IMR-90 (cell line): ENCODE data around the gene UST. TPM values are rescaled to one million over a fixed set of nuclear protein-coding genes. Genes with fewer than 3 reads are reported as not detected.

ENCODE experiments used
- ATAC-seq: fragments of 200-7000 bp; cut with Tn5 transposase; 2 replicates; pipeline ENCODE4 v1.9.1; 2020; ENCODE audit warnings: low read depth, mild to moderate bottlenecking, moderate library complexity
- BruUV-seq: library from RNA; stranded (reverse); fragments of 400-500 nt; replicated peaks from 2 replicates; lab custom pipeline; 2021; lab: Mats Ljungman, UMichigan
- CTCF ChIA-PET: fragments of 300-600 bp; formaldehyde crosslinking; extraction: SDS; loops from one replicate; lab custom pipeline; 2021; ENCODE audit warnings: antibody characterized with exemption; lab: Yijun Ruan, JAX
- POLR2A ChIA-PET: fragments of 300-600 bp; sonication (Branson Sonifier 250); formaldehyde crosslinking; loops from one replicate; lab custom pipeline; 2022; ENCODE audit warnings: antibody characterized with exemption; ENCODE audit not compliant: unreplicated experiment; lab: Charles Lee
- DNase-seq: peaks from one replicate; pipeline ENCODE4 v3.0.0; 2013
- H2AFZ ChIP-seq: replicated peaks from 2 replicates; pipeline ENCODE3; 2013; ENCODE audit warnings: low read length, mild to moderate bottlenecking; ENCODE audit not compliant: poor library complexity
- H2AK5ac ChIP-seq: 2 replicates; pipeline ENCODE4 v1.6.1; 2013; ENCODE audit warnings: low read depth, low read length, inconsistent platforms
- H2AK9ac ChIP-seq: replicated peaks from 2 replicates; pipeline ENCODE3; 2013; ENCODE audit warnings: mild to moderate bottlenecking, low read depth, low read length, moderate library complexity; ENCODE audit not compliant: poor library complexity
- H2BK120ac ChIP-seq: 2 replicates; pipeline ENCODE4 v1.6.1; 2013; ENCODE audit warnings: low read depth, low read length, inconsistent platforms
- H2BK15ac ChIP-seq: 3 replicates; pipeline ENCODE4 v1.6.1; 2013; ENCODE audit warnings: low read depth, low read length, inconsistent platforms
- H2BK20ac ChIP-seq: 2 replicates; pipeline ENCODE4 v1.6.1; 2013; ENCODE audit warnings: low read depth, mild to moderate bottlenecking, inconsistent platforms, low read length, moderate library complexity
- H2BK5ac ChIP-seq: 2 replicates; pipeline ENCODE4 v1.6.1; 2013; ENCODE audit warnings: mild to moderate bottlenecking, low read depth, low read length, inconsistent platforms; ENCODE audit not compliant: poor library complexity, severe bottlenecking
- H3K14ac ChIP-seq: replicated peaks from 2 replicates; pipeline ENCODE4 v1.6.1; 2013; ENCODE audit warnings: low read depth, low read length, inconsistent platforms
- H3K18ac ChIP-seq: 2 replicates; pipeline ENCODE4 v1.6.1; 2013; ENCODE audit warnings: low read depth, low read length, control low read depth
- H3K23ac ChIP-seq: 2 replicates; pipeline ENCODE4 v1.6.1; 2013; ENCODE audit warnings: low read depth, low read length, inconsistent platforms
- H3K27ac ChIP-seq: 2 replicates; pipeline ENCODE4 v1.5.1; 2013; ENCODE audit warnings: mild to moderate bottlenecking, control low read depth, low read length; ENCODE audit not compliant: insufficient read depth
- H3K27me3 ChIP-seq: 2 replicates; pipeline ENCODE4 v1.6.1; 2013; ENCODE audit warnings: low read length; ENCODE audit not compliant: control insufficient read depth, insufficient read depth
- H3K36me3 ChIP-seq: 2 replicates; pipeline ENCODE4 v1.6.1; 2013; ENCODE audit warnings: low read length, mixed read lengths; ENCODE audit not compliant: control insufficient read depth, insufficient read depth
- H3K4ac ChIP-seq: 2 replicates; pipeline ENCODE4 v1.6.1; 2013; ENCODE audit warnings: low read depth, low read length, inconsistent platforms
- H3K4me1 ChIP-seq: 2 replicates; pipeline ENCODE4 v1.6.1; 2013; ENCODE audit warnings: low read length, mixed read lengths; ENCODE audit not compliant: control insufficient read depth, insufficient read depth
- H3K4me2 ChIP-seq: 2 replicates; pipeline ENCODE4 v1.6.1; 2013; ENCODE audit warnings: low read depth, mild to moderate bottlenecking, control low read depth, low read length, moderate library complexity
- H3K4me3 ChIP-seq: 2 replicates; pipeline ENCODE4 v1.5.1; 2013; ENCODE audit warnings: low read depth, mild to moderate bottlenecking, control low read depth, low read length, moderate library complexity; ENCODE audit not compliant: insufficient read depth
- H3K56ac ChIP-seq: 2 replicates; pipeline ENCODE4 v1.6.1; 2013; ENCODE audit warnings: low read length, inconsistent platforms; ENCODE audit not compliant: insufficient read depth; ENCODE audit errors: extremely low read depth
- H3K79me1 ChIP-seq, 2 experiments: 2 replicates each; pipeline ENCODE4 v1.6.1; 2013; ENCODE audit warnings: low read length in 2 of 2, inconsistent platforms in 1 of 2, low read depth in 1 of 2
- H3K9ac ChIP-seq: 2 replicates; pipeline ENCODE4 v1.6.1; 2013; ENCODE audit warnings: low read depth, low read length, control low read depth
- H3K9me1 ChIP-seq: 2 replicates; pipeline ENCODE4 v1.6.1; 2013; ENCODE audit warnings: low read length, inconsistent platforms; ENCODE audit not compliant: insufficient read depth
- H3K9me3 ChIP-seq: 2 replicates; pipeline ENCODE4 v1.6.1; 2013; ENCODE audit warnings: low read length; ENCODE audit not compliant: control insufficient read depth, insufficient read depth
- H4K20me1 ChIP-seq: 2 replicates; pipeline ENCODE4 v1.6.1; 2013; ENCODE audit warnings: low read length, inconsistent platforms; ENCODE audit not compliant: insufficient read depth
- H4K5ac ChIP-seq: 2 replicates; pipeline ENCODE4 v1.6.1; 2013; ENCODE audit warnings: mild to moderate bottlenecking, low read depth, low read length, control low read depth
- H4K8ac ChIP-seq, 2 experiments: 2 replicates each; pipeline ENCODE4 v1.6.1; 2013; ENCODE audit warnings: low read depth in 2 of 2, low read length in 2 of 2, control low read depth in 1 of 2, inconsistent platforms in 1 of 2
- H4K91ac ChIP-seq: 2 replicates; pipeline ENCODE4 v1.6.1; 2013; ENCODE audit warnings: low read depth, low read length, inconsistent platforms; ENCODE audit not compliant: insufficient read depth
- BHLHE40 ChIP-seq: fragments of 150-350 bp; IDR thresholded peaks from 2 replicates; pipeline ENCODE4 v1.6.1; 2016; ENCODE audit warnings: mild to moderate bottlenecking, low read depth, low read length
- CEBPB ChIP-seq: IDR thresholded peaks from 2 replicates; pipeline ENCODE4 v1.6.1; 2012; ENCODE audit warnings: low read depth, low read length, improper control_type of control experiment
- CHD1 ChIP-seq: IDR thresholded peaks from 2 replicates; pipeline ENCODE4 v1.6.1; 2012; ENCODE audit warnings: low read depth, low read length, improper control_type of control experiment
- CTCF ChIP-seq: conservative IDR thresholded peaks from 2 replicates; pipeline ENCODE4 v1.5.1; 2012; ENCODE audit warnings: mild to moderate bottlenecking, low read depth, low read length, improper control_type of control experiment
- ELK1 ChIP-seq: fragments of 150-350 bp; IDR thresholded peaks from 2 replicates; pipeline ENCODE4 v1.6.1; 2016; ENCODE audit warnings: low read depth, mild to moderate bottlenecking, low read length, moderate library complexity, borderline replicate concordance
- FOS ChIP-seq: fragments of 150-350 bp; IDR thresholded peaks from 2 replicates; pipeline ENCODE4 v1.6.1; 2016; ENCODE audit warnings: low read depth, low read length
- MAFK ChIP-seq: IDR thresholded peaks from 2 replicates; pipeline ENCODE4 v1.6.1; 2012; ENCODE audit warnings: low read depth, low read length, improper control_type of control experiment
- MAZ ChIP-seq: IDR thresholded peaks from 2 replicates; pipeline ENCODE4 v1.6.1; 2012; ENCODE audit warnings: low read depth, mild to moderate bottlenecking, low read length, improper control_type of control experiment, moderate library complexity, borderline replicate concordance
- MXI1 ChIP-seq: IDR thresholded peaks from 2 replicates; pipeline ENCODE4 v1.6.1; 2012; ENCODE audit warnings: low read depth, mild to moderate bottlenecking, low read length, moderate library complexity, borderline replicate concordance
- NFE2L2 ChIP-seq: fragments of 150-350 bp; IDR thresholded peaks from 2 replicates; pipeline ENCODE4 v1.6.1; 2016; ENCODE audit warnings: low read depth, mild to moderate bottlenecking, low read length
- POLR2A ChIP-seq: IDR thresholded peaks from 2 replicates; pipeline ENCODE4 v1.6.1; 2012; ENCODE audit warnings: mild to moderate bottlenecking, low read depth, low read length
- RAD21 ChIP-seq: IDR thresholded peaks from 2 replicates; pipeline ENCODE4 v1.6.1; 2012; ENCODE audit warnings: low read length, improper control_type of control experiment
- RCOR1 ChIP-seq: IDR thresholded peaks from 2 replicates; pipeline ENCODE4 v1.6.1; 2012; ENCODE audit warnings: mild to moderate bottlenecking, low read length, improper control_type of control experiment; ENCODE audit not compliant: insufficient replicate concordance
- RFX5 ChIP-seq: IDR thresholded peaks from 2 replicates; pipeline ENCODE4 v1.8.0; 2012; ENCODE audit warnings: low read depth, mild to moderate bottlenecking, low read length, moderate library complexity
- SMC3 ChIP-seq: fragments of 150-350 bp; IDR thresholded peaks from 2 replicates; pipeline ENCODE4 v1.6.1; 2016; ENCODE audit warnings: low read depth, mild to moderate bottlenecking, antibody characterized with exemption, low read length, moderate library complexity
- USF2 ChIP-seq: fragments of 150-350 bp; IDR thresholded peaks from 2 replicates; pipeline ENCODE4 v1.6.1; 2017; ENCODE audit warnings: mild to moderate bottlenecking, antibody characterized with exemption, low read length, low read depth
- WGBS, 2 experiments: methylation state at CpG; one replicate each; pipeline versions ENCODE4 v1.1.5 to v1.1.7; 2013; ENCODE audit warnings: missing lambda C conversion rate in 2 of 2; ENCODE audit not compliant: insufficient read length in 1 of 2; ENCODE audit errors: extremely low coverage in 2 of 2; 5-methylcytosine and 5-hydroxymethylcytosine counted together
- dilution Hi-C: fragments of 300-500 bp; cut with HindIII; formaldehyde crosslinking; loops from one replicate; pipeline ENCODE4 v1.14.3; 2018; ENCODE audit warnings: low sequenced_read_pairs; ENCODE audit not compliant: unreplicated experiment
- in situ Hi-C: fragments of 300-500 bp; cut with MboI; formaldehyde crosslinking; loops from 3 replicates; pipeline ENCODE4 v1.14.3; 2019; ENCODE audit warnings: low sequenced_read_pairs, inconsistent platforms, mixed read lengths
- intact Hi-C: fragments of 100-400 bp; cut with micrococcal nuclease; formaldehyde crosslinking; loops from 2 replicates; pipeline ENCODE4 v1.10.0; 2022
- polyA plus RNA-seq, 3 experiments: library from polyadenylated mRNA; depleted of rRNA; stranded (reverse); fragments of >200 nt; gene quantifications; 2 replicates each; pipeline ENCODE4 v1.2.3, GENCODE V29; 2012; ENCODE audit warnings: low replicate concordance in 1 of 3
- total RNA-seq: library from RNA; depleted of rRNA; stranded (reverse); fragments of >200 nt; gene quantifications from 2 replicates; pipeline ENCODE4 v1.2.3, GENCODE V29; 2012

Gene UST
- total and polyA plus RNA-seq, 2 of the 4 experiments (the other 2 are of a cell fraction) = 7.7 to 13.8 TPM

GRCh38 chr6:148701375-148701774 lies 45.5 kb upstream of the UST start:
- Histone ChIP-seq H3K9me3 (no peaks in the 10 kb centered on the region), H2BK15ac (peak overlapping the region; percentile 27; the same call in 1 of the 3 replicates), H4K20me1 (no peaks in the 10 kb centered on the region), H3K4me2 (peak overlapping the region; percentile 95), H3K14ac (peak overlapping the region; percentile 91; the same call in 1 of the 2 replicates), H4K91ac (0 out of 2 replicates have a peak overlapping the region, but pooled peaks have one; percentile 4), H4K5ac (no peak overlapping the region), H2AK9ac (no peak overlapping the region), H3K36me3 (no peaks in the 10 kb centered on the region), H3K9me1 (no peaks in the 10 kb centered on the region), H2BK120ac (peak overlapping the region; percentile 72; the same call in 1 of the 2 replicates), H3K4me1 (peaks cover 2% of the 10 kb centered on the region; the same call in 1 of the 2 replicates), H3K56ac (no peak overlapping the region), H4K8ac (peak overlapping the region; percentile 11 to 72; a peak in 1 of 4 replicates), H3K23ac (peak overlapping the region; percentile 67; the same call in 1 of the 2 replicates), H3K4ac (no peak overlapping the region; the same call in 1 of the 2 replicates), H3K4me3 (peak overlapping the region; percentile 45; the same call in 1 of the 2 replicates), H3K79me1 (no peaks in the 10 kb centered on the region), H3K27ac (no peak overlapping the region), H3K9ac (peak overlapping the region; percentile 55; the same call in 1 of the 2 replicates), H2AK5ac (no peak overlapping the region), H2BK5ac (no peak overlapping the region), H3K27me3 (no peaks in the 10 kb centered on the region), H2BK20ac (peak overlapping the region; percentile 76; the same call in 1 of the 2 replicates), H2AFZ (peak overlapping the region; percentile 84), H3K18ac (peak overlapping the region; percentile 17; the same call in 1 of the 2 replicates)
- in situ Hi-C loops = no loop called here
- BruUV-seq = no TSS peak
- intact Hi-C loops = no loop called here
- 89% methylated on average over 3 of the region's 3 CpGs; no CpG with 5 or more reads in 1 of the 2 experiments for WGBS, 2 experiments
- ATAC-seq (no peak), DNase-seq (no peak)
- ChIA-PET CTCF (no interaction called here), POLR2A (no interaction called here)
- dilution Hi-C loops = no loop called here
- no peak for TF ChIP-seq CTCF
- TF ChIP-seq ELK1 = no peak
- TF ChIP-seq BHLHE40 = no peak
- no peak for TF ChIP-seq RCOR1
- no peak for TF ChIP-seq MXI1
- no peak for TF ChIP-seq USF2
- TF ChIP-seq RFX5 = no peak
- no peak for TF ChIP-seq FOS
- no peak for TF ChIP-seq MAFK
- TF ChIP-seq POLR2A = no peak
- no peak for TF ChIP-seq RAD21
- no peak for TF ChIP-seq MAZ
- TF ChIP-seq CEBPB = no peak
- TF ChIP-seq CHD1 = no peak
- TF ChIP-seq NFE2L2 = no peak
- TF ChIP-seq SMC3 = no peak
